Epithelial cell of proximal tubule (primary cell): Measurements from ENCODE around the gene PDZD2. TPM values are rescaled to one million over a fixed set of nuclear protein-coding genes. Genes with fewer than 3 reads are reported as not detected.

Source experiments
- DNase-seq: peaks from one replicate; pipeline ENCODE4 v3.0.0-alpha.2; 2011; ENCODE audit warnings: low read depth
- H3K4me3 ChIP-seq: 2 replicates; pipeline ENCODE4 v1.5.1; 2011; ENCODE audit warnings: low read depth, mild to moderate bottlenecking, low read length
- total RNA-seq: library from RNA; depleted of rRNA; stranded (reverse); fragments of >200 nt; gene quantifications from 2 replicates; pipeline ENCODE4 v1.2.3, GENCODE V29; 2015
- TF ChIP-seq, protein P1 (sequence below): conservative IDR thresholded peaks from 2 replicates; pipeline ENCODE4 v1.5.1; 2012; ENCODE audit warnings: low read depth, mild to moderate bottlenecking, low read length

The PDZD2 gene
- total RNA-seq, 1 donor from 2014 or later, result 8.4 TPM

DNA sequence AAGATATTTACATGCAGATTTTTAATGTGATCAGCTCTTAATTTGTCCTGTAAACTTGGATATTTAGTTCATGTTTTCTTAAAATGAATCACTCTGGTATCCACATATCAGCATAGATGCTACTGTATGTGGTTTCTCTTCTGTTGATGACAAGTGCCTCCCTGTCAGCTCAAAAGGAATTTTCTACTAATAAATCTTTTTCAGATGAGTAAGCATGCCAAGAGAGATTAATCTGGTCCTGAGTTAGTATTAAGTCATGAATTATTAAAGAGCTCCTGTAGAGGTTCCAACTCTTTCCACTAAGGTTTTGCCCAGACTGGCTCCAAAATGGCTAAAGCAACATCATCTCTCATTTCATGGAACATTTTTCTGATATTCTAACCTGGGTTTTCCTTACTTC lies 406.0 kb downstream of the PDZD2 start:
- TF ChIP-seq, protein P1, sequence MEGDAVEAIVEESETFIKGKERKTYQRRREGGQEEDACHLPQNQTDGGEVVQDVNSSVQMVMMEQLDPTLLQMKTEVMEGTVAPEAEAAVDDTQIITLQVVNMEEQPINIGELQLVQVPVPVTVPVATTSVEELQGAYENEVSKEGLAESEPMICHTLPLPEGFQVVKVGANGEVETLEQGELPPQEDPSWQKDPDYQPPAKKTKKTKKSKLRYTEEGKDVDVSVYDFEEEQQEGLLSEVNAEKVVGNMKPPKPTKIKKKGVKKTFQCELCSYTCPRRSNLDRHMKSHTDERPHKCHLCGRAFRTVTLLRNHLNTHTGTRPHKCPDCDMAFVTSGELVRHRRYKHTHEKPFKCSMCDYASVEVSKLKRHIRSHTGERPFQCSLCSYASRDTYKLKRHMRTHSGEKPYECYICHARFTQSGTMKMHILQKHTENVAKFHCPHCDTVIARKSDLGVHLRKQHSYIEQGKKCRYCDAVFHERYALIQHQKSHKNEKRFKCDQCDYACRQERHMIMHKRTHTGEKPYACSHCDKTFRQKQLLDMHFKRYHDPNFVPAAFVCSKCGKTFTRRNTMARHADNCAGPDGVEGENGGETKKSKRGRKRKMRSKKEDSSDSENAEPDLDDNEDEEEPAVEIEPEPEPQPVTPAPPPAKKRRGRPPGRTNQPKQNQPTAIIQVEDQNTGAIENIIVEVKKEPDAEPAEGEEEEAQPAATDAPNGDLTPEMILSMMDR, result no peak
- H3K4me3 ChIP-seq, result no peak overlapping the region
- peak; percentile 26 for DNase-seq

DNA sequence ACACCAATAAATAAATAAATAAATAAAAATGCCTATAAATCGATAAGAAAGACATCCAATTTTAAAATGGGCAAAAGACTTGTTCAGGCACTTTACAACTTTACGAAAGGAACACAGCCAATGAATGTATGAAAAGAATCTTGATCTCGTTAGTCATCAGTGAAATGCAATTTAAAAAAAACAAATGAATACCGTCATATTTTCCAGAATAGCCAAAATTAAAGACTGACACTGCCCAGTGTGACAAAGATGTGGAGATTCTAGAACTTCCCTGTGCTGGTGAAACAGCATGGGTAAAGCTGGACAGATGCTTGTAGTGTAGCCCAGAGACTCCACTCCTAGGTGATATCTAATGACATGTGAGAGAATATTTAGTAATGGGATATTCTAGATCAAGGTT lies 408.1 kb downstream of the PDZD2 start:
- no peak for DNase-seq
- no peak overlapping the region for H3K4me3 ChIP-seq
- TF ChIP-seq, protein P1, result no peak

DNA sequence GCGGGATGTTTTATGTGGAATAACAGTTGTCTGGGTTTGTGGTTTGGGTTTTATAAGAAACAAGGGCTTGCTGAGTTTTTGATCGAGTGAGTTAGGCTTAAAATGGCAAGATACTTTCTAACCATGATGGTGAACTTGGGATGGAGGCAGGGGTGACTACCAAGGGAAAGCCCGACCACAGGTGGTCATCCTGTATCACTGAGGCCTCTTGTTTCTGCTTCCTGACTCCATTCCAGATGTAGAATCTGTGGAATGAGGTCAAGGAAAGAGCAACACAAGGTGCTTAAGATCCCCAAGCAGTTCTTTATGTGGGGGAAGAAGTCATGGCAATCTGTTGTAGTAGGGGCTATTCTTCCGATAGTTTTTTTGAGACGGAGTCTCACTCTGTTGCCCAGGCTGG lies 412.9 kb downstream of the PDZD2 start:
- H3K4me3 ChIP-seq, result no peak overlapping the region
- TF ChIP-seq, protein P1, result no peak
- no peak for DNase-seq

DNA sequence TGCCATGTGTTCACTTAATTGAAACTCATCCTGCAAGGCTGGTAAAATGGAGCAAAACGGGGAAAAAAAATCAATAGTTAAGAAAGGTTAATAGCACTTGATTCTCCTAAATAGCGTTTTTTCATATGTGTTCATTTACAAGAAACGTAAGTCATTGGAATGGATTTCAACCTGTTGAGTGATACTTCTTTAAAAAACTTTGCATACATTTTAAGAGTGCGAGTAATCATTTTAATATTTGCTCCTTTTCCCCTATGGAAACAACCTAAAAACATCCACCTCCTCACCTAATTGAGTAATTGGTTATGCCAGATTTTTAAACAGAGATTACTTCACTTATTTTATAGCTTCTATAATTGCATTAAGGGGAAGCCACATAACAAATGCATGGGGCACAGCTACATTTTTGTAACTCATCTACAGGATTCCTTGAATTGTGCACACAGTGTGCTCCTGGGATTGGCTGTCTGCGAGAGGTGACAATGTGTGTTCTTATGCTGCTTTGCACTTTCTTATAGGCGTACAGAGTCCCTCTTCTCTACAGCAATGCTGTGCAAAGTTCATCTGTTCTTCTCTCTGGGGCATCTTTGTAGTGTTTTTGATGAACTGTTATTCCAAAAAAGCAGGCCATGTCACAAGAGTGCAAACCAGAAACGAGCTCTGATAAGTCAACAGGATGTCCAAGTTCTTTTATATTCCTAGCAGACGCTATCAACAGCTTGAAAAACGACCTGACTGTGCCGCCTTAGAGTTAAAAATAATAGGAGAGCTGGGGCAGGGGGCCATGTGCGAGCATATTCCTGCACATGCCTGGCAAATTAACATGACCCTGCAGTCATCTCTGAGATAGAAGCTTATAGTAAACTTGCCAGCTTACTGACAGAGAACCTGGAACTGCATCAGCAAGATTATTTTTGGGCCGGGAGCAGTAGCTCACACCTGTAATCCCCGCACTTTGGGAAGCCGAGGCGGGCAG lies 417.2 kb downstream of the PDZD2 start:
- H3K4me3 ChIP-seq, result no peak overlapping the region
- TF ChIP-seq, protein P1, result no peak
- no peak for DNase-seq

DNA sequence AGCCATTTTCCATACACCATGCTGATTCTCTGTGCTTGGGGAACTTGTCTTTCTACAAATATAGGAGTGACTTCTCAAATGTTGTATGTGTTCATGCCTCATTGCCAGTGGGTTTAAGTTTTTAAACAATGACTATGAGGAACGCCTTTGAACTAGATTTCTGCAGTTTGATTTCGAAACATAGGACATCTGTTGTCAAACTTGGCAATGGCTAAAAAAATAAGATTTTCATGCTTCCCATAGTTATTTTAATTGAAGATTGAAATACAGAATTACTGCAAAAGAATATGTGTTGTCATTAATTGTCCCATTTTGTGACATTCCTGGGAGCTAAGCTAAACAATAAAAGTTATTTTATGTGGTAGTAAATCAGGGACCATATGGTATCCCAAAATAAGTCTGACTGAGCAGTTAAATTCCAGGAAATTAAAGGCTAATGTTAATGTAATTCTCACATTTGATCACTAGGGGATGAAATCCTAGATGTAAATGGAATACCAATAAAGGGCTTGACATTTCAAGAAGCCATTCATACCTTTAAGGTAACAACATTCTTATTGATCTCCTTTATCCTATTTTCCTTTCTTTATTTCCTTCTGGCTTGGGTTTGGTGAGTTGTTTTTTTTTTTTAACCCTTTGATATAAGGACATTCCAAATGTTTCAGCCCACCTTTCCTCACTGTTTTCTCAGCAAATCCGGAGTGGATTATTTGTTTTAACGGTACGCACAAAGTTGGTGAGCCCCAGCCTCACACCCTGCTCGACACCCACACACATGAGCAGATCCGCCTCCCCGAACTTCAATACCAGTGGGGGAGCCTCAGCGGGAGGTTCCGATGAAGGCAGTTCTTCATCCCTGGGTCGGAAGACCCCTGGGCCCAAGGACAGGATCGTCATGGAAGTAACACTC lies 418.5 kb downstream of the PDZD2 start:
- TF ChIP-seq, protein P1, result no peak
- H3K4me3 ChIP-seq, result no peak overlapping the region
- DNase-seq, result no peak

DNA sequence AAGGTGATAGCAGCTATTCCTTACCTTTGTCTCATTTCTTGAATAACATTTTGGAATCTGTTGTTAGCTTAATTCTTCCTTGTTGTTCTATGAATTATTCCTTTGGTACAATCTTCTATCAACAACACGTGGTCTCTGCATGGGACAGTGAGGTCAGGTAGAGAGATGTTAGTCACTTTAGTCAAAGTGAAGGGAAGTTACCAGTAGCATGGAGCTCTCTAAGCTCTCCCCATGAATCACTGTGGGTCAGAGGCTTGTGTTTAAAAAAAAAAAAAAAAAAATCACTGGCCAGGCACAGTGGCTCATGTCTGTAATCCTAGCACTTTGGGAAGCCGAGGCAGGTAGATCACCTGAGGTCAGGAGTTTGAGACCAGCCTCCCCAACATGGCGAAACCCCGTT lies 419.2 kb downstream of the PDZD2 start:
- TF ChIP-seq, protein P1, result no peak
- DNase-seq, result no peak
- H3K4me3 ChIP-seq, result no peak overlapping the region
